A673 (cell line): Measurements from ENCODE around the gene OXCT2.

Experiments used
- CTCF ChIP-seq: fragments of 300-800, 200-600 bp; sonication (generic); conservative IDR thresholded peaks from 2 replicates; pipeline ENCODE4 v1.5.1; 2017; ENCODE audit warnings: low read depth, mild to moderate bottlenecking, antibody characterized with exemption, low read length, moderate library complexity, mixed read lengths
- EZH2 ChIP-seq: fragments of 200-600 bp; sonication (generic); IDR thresholded peaks from 2 replicates; pipeline ENCODE4 v1.6.1; 2017; ENCODE audit warnings: borderline replicate concordance, low read depth, mild to moderate bottlenecking, mixed read lengths, antibody characterized with exemption, low read length; ENCODE audit not compliant: poor library complexity, severe bottlenecking

DNA sequence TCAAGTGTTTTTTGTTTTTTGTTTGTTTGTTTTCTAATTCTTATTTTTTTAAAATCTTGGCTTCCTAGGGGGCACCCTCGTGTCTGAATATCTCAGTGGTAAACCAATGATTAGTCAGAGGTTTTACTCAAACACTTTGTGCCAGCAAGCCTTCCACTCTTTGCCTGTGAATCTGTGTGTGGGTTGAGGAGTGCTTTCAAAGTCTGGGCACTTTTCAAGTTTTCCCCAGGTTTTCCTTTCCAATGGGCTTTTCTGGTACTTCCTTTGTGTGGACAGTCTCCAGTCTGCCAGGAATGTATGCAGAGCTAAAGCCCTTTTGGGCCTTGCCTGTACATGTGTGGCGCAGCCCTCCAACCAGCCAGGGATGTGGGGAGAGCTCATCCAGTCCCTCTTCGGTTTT, 42.1 kb downstream of the OXCT2 start:
- TF ChIP-seq CTCF: no peak
- TF ChIP-seq EZH2: no peak
